Parathyroid adenoma (tissue), 2 donors: ENCODE results near the gene PLSCR1.

Source experiments
- H2AFZ ChIP-seq: fragments of 300-600 bp; sonication (generic); one replicate; pipeline ENCODE4 v1.7.0; 2017; ENCODE audit warnings: antibody characterized with exemption, mild to moderate bottlenecking
- H3K27ac ChIP-seq: fragments of 300-600 bp; sonication (generic); one replicate; pipeline ENCODE4 v1.7.0; 2017
- H3K27me3 ChIP-seq: fragments of 300-600 bp; sonication (generic); one replicate; pipeline ENCODE4 v1.7.0; 2017; ENCODE audit warnings: low read length; ENCODE audit not compliant: control insufficient read depth, insufficient read depth
- H3K36me3 ChIP-seq: fragments of 300-600 bp; sonication (generic); one replicate; pipeline ENCODE4 v1.7.0; 2017; ENCODE audit warnings: low read length; ENCODE audit not compliant: control insufficient read depth, insufficient read depth
- H3K4me1 ChIP-seq: fragments of 300-600 bp; sonication (generic); one replicate; pipeline ENCODE4 v1.7.0; 2017; ENCODE audit warnings: control low read depth
- H3K4me2 ChIP-seq: fragments of 300-600 bp; sonication (generic); one replicate; pipeline ENCODE4 v1.7.0; 2017; ENCODE audit warnings: low read length
- H3K4me3 ChIP-seq: fragments of 300-600 bp; sonication (generic); one replicate; pipeline ENCODE4 v1.7.0; 2017; ENCODE audit warnings: low read depth, low read length
- H3K79me2 ChIP-seq: fragments of 300-600 bp; sonication (generic); one replicate; pipeline ENCODE4 v1.7.0; 2017; ENCODE audit warnings: control low read depth
- H3K9ac ChIP-seq: fragments of 300-600 bp; sonication (generic); one replicate; pipeline ENCODE4 v1.7.0; 2017; ENCODE audit warnings: mild to moderate bottlenecking
- H3K9me3 ChIP-seq: fragments of 300-600 bp; sonication (generic); one replicate; pipeline ENCODE4 v1.7.0; 2017; ENCODE audit warnings: low read length; ENCODE audit not compliant: control insufficient read depth
- TF ChIP-seq, protein P1 (sequence below): fragments of 300-600 bp; sonication (generic); IDR thresholded peaks from one replicate; pipeline ENCODE4 v1.7.0; 2017; ENCODE audit warnings: antibody characterized with exemption, mild to moderate bottlenecking
- donor health status: primary hyperparathyroidism.

Gene PLSCR1

DNA sequence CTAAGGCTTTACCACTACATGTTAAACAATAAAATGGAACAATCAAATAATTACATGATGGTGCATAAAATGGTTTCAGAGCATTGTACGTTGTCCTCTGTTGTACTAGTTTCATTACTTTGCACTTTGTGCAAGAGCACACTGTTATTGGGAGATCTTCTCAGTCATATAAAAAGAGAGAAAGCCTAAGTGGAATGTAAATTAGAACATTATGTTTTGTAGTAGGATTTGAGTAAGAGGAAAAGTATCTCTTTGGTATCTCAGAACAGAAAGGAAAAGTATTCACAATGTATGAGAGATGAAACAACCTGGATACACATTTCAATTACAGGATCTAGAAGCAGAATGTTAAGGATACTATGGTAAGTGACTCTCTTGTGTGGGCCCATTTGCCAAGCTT lies 48.2 kb downstream of the PLSCR1 start:
- no peak overlapping the region for H2AFZ ChIP-seq
- H3K36me3 ChIP-seq = no peaks in the 10 kb centered on the region
- no peak overlapping the region for H3K4me3 ChIP-seq
- no peaks in the 10 kb centered on the region for H3K4me1 ChIP-seq
- H3K27ac ChIP-seq = no peak overlapping the region
- no peaks in the 10 kb centered on the region for H3K27me3 ChIP-seq
- no peaks in the 10 kb centered on the region for H3K79me2 ChIP-seq
- no peak overlapping the region for H3K9ac ChIP-seq
- no peak overlapping the region for H3K4me2 ChIP-seq
- H3K9me3 ChIP-seq = no peaks in the 10 kb centered on the region
- TF ChIP-seq, protein P1, sequence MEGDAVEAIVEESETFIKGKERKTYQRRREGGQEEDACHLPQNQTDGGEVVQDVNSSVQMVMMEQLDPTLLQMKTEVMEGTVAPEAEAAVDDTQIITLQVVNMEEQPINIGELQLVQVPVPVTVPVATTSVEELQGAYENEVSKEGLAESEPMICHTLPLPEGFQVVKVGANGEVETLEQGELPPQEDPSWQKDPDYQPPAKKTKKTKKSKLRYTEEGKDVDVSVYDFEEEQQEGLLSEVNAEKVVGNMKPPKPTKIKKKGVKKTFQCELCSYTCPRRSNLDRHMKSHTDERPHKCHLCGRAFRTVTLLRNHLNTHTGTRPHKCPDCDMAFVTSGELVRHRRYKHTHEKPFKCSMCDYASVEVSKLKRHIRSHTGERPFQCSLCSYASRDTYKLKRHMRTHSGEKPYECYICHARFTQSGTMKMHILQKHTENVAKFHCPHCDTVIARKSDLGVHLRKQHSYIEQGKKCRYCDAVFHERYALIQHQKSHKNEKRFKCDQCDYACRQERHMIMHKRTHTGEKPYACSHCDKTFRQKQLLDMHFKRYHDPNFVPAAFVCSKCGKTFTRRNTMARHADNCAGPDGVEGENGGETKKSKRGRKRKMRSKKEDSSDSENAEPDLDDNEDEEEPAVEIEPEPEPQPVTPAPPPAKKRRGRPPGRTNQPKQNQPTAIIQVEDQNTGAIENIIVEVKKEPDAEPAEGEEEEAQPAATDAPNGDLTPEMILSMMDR = no peak

- TF ChIP-seq, protein P1 = no peak
- Histone ChIP-seq H3K79me2 (no peaks in the 10 kb centered on the region), H3K9ac (no peak overlapping the region), H3K27ac (no peak overlapping the region), H3K9me3 (no peaks in the 10 kb centered on the region), H3K4me3 (no peak overlapping the region), H3K27me3 (no peaks in the 10 kb centered on the region), H3K4me1 (no peaks in the 10 kb centered on the region), H2AFZ (no peak overlapping the region), H3K36me3 (no peaks in the 10 kb centered on the region), H3K4me2 (no peak overlapping the region)
Observed at GRCh38 chr3:146493761-146494160, 50.6 kb downstream of the PLSCR1 start.

- Histone ChIP-seq H3K79me2 (no peaks in the 10 kb centered on the region), H3K27me3 (no peaks in the 10 kb centered on the region), H3K4me2 (no peak overlapping the region), H3K4me1 (no peaks in the 10 kb centered on the region), H3K27ac (no peak overlapping the region), H3K9ac (no peak overlapping the region), H3K9me3 (no peaks in the 10 kb centered on the region), H3K36me3 (no peaks in the 10 kb centered on the region), H2AFZ (no peak overlapping the region), H3K4me3 (no peak overlapping the region)
- TF ChIP-seq, protein P1 = no peak
Observed at GRCh38 chr3:146493221-146493620, 51.2 kb downstream of the PLSCR1 start.

DNA sequence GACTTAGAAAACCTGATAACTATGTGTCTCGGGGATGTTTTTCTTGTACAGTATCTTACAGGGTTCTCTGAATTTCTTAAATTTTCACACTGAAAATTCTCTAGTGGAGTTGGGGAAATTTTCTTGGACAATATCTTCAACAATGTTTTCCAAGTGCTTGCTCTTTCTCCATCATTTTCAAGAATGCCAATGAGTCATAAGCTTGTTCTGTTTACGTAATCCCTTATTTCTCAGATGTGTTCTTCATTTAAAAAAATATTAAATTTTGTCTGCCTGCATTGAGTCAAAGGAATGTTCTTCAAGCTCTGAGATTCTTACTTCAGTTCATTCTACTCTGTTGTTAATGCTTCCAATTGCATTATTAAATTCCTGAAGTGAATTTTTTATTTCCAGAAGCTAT lies 53.1 kb downstream of the PLSCR1 start:
- no peak overlapping the region for H2AFZ ChIP-seq
- H3K36me3 ChIP-seq = no peaks in the 10 kb centered on the region
- H3K4me3 ChIP-seq = no peak overlapping the region
- H3K27me3 ChIP-seq = no peaks in the 10 kb centered on the region
- no peaks in the 10 kb centered on the region for H3K4me1 ChIP-seq
- H3K9ac ChIP-seq = no peak overlapping the region
- no peak overlapping the region for H3K27ac ChIP-seq
- H3K9me3 ChIP-seq = no peaks in the 10 kb centered on the region
- no peaks in the 10 kb centered on the region for H3K79me2 ChIP-seq
- TF ChIP-seq, protein P1 = no peak
- H3K4me2 ChIP-seq = no peak overlapping the region

DNA sequence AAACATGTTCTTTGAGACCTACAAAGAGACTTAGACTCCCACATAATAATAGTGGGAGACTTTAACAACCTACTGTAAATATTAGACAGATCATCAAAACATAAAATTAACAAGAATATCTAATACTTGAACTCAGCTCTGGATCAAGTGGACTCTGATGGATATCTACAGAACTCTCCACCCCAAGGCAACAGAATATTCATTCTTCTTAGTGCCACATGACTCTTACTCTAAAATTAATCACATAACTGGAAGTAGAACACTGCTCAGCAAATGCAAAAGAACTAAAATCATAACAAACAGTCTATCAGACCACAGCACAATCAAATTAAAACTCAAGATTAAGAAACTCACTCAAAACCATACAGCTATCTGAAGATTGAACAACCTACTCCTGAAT lies 59.1 kb downstream of the PLSCR1 start:
- Histone ChIP-seq H3K27me3 (no peaks in the 10 kb centered on the region), H3K79me2 (no peaks in the 10 kb centered on the region), H2AFZ (no peak overlapping the region), H3K4me2 (no peak overlapping the region), H3K9ac (no peak overlapping the region), H3K27ac (no peak overlapping the region), H3K4me1 (no peaks in the 10 kb centered on the region), H3K9me3 (no peaks in the 10 kb centered on the region), H3K4me3 (no peak overlapping the region), H3K36me3 (no peaks in the 10 kb centered on the region)
- TF ChIP-seq, protein P1 = no peak
